Activated naive CD4-positive, alpha-beta T cell treated with anti-CD3 and anti-CD28 coated beads, Interleukin-2, amount 10 ng/mL, durations not matched to agents 7 days and 5 days (primary cell): ENCODE results near the gene DOLPP1.
A peak's percentile ranks its signal among the peaks of the same experiment; 100 is the strongest.

ENCODE experiments used
- CTCF ChIA-PET: fragments of 350-600 bp; sonication (Branson Sonifier 250); formaldehyde crosslinking; loops from one replicate; lab custom pipeline; 2021; ENCODE audit warnings: antibody characterized with exemption; lab: Charles Lee
- DNase-seq: peaks from one replicate; pipeline ENCODE4 v3.0.0-alpha.2; 2020
- H3K27ac Mint-ChIP-seq: one replicate; pipeline ENCODE4 v1.8.0; 2021; ENCODE audit warnings: mild to moderate bottlenecking, moderate library complexity, mixed read lengths
- H3K27me3 Mint-ChIP-seq: one replicate; pipeline ENCODE4 v1.8.0; 2021; ENCODE audit warnings: mild to moderate bottlenecking, mixed read lengths
- H3K36me3 Mint-ChIP-seq: one replicate; pipeline ENCODE4 v1.8.0; 2021; ENCODE audit warnings: mixed read lengths
- H3K4me1 Mint-ChIP-seq: one replicate; pipeline ENCODE4 v1.8.0; 2021; ENCODE audit warnings: mixed read lengths
- H3K4me3 Mint-ChIP-seq: one replicate; pipeline ENCODE4 v1.8.0; 2021; ENCODE audit warnings: mild to moderate bottlenecking, moderate library complexity, mixed read lengths
- H3K9me3 Mint-ChIP-seq: one replicate; pipeline ENCODE4 v1.8.0; 2021; ENCODE audit warnings: mixed read lengths

Gene DOLPP1

DNA sequence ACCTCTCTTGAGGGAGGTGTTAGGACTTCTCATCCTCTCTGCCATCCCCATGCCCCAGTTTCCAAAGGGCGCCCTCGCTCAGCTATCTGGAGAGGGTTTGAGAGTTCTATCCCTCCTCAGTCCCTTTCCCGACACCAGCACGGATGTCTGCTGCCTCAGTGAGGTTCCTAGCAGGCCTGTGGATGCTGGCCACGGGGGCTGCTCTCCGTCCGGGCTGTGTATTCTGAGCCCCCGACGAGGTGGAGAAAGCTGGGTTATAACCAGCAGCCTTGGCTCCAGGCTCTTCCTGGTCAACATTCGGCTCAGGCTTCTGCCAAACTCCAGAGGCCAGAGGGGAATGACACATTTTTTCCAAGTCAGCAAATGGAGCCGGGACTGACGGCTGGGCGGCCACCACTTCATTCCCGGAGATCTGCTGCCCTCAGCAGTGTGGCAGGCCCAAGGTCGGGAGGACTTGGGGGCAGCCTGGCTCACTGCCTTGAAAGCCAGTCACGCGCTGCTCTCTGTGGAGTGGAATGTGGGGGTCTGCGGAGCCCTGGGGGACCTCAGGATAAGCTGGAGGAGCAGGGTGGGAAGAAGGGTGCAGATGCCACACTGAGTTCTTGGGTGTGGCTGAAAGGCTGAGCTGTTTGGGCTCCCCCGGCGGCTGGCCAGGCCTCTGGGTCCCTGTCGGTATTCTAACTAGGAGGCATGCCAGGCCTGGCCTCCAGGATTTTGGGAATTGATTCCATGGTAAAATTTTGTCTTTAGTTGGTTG lies 57.7 kb downstream of the DOLPP1 start:
- Mint-ChIP-seq H3K4me3 (peak overlapping the region; percentile 74), H3K4me1 (peaks cover 39% of the 10 kb centered on the region), H3K9me3 (no peaks in the 10 kb centered on the region), H3K27me3 (no peaks in the 10 kb centered on the region), H3K27ac (peak overlapping the region; percentile 96), H3K36me3 (peaks cover 26% of the 10 kb centered on the region)
- no peak for DNase-seq
- CTCF ChIA-PET, result interaction anchor here (0.6 to 3.3 kb wide), 25 partner anchors 8 to 652 kb away, joined by 3 to 22 read pairs (median 4); partner anchors contain the start of gene NTMT1

- peak; percentile 86 for DNase-seq
Measured at GRCh38 chr9:129139233-129139992, 58.5 kb downstream of the DOLPP1 start.

GRCh38 chr9:129139993-129140396 lies 59.1 kb downstream of the DOLPP1 start:
- H3K4me1 Mint-ChIP-seq, result peaks cover 39% of the 10 kb centered on the region
- H3K27me3 Mint-ChIP-seq, result no peaks in the 10 kb centered on the region
- peaks cover 24% of the 10 kb centered on the region for H3K36me3 Mint-ChIP-seq
- H3K9me3 Mint-ChIP-seq, result no peaks in the 10 kb centered on the region
- CTCF ChIA-PET, result interaction anchor here (0.7 to 4.7 kb wide), 20 partner anchors 9 to 586 kb away, joined by 3 to 55 read pairs (median 5); partner anchors contain the start of genes IER5L and MIGA2
- peak; percentile 86 for DNase-seq
- H3K27ac Mint-ChIP-seq, result peak overlapping the region; percentile 96
- H3K4me3 Mint-ChIP-seq, result peak overlapping the region; percentile 74

More at GRCh38 chr9:129139233-129139992, 58.5 kb downstream of the DOLPP1 start:
- Mint-ChIP-seq H3K4me3 (peak overlapping the region; percentile 74), H3K27ac (peak overlapping the region; percentile 96), H3K27me3 (no peaks in the 10 kb centered on the region), H3K36me3 (peaks cover 29% of the 10 kb centered on the region), H3K9me3 (no peaks in the 10 kb centered on the region), H3K4me1 (peaks cover 39% of the 10 kb centered on the region)
- CTCF ChIA-PET, result interaction anchor here (0.8 to 4.7 kb wide), 33 partner anchors 9 to 651 kb away, joined by 3 to 55 read pairs (median 4); partner anchors contain the start of genes IER5L, MIGA2 and NTMT1
